GM12878 (cell line): ENCODE measurements around the gene RASSF8. TPM values are rescaled to one million over a fixed set of nuclear protein-coding genes. Genes with fewer than 3 reads are reported as not detected.

ENCODE experiments used
- CHD4 ChIP-seq: fragments of 200-600 bp; sonication (generic); IDR thresholded peaks from 2 replicates; pipeline ENCODE4 v1.6.1; 2016; ENCODE audit warnings: mild to moderate bottlenecking
- FOS ChIP-seq: IDR thresholded peaks from 3 replicates; pipeline ENCODE4 v1.6.1; 2011; ENCODE audit warnings: borderline replicate concordance; ENCODE audit not compliant: insufficient read length; ENCODE audit errors: extremely low read depth
- PML ChIP-seq: IDR thresholded peaks from 2 replicates; pipeline ENCODE4 v1.6.1; 2012; ENCODE audit warnings: low read length, inconsistent platforms
- RAD51 ChIP-seq: fragments of 450-650 bp; IDR thresholded peaks from 2 replicates; pipeline ENCODE4 v1.6.1; 2016; ENCODE audit warnings: moderate library complexity, mild to moderate bottlenecking, inconsistent platforms
- RFX5 ChIP-seq: IDR thresholded peaks from 2 replicates; pipeline ENCODE4 v1.6.1; 2011; ENCODE audit warnings: low read depth, low read length, improper control_type of control experiment
- SIX5 ChIP-seq: IDR thresholded peaks from 2 replicates; pipeline ENCODE4 v1.6.1; 2011; ENCODE audit warnings: mild to moderate bottlenecking, low read depth, low read length, moderate library complexity; ENCODE audit not compliant: severe bottlenecking
- TCF12 ChIP-seq: IDR thresholded peaks from 2 replicates; pipeline ENCODE4 v1.6.1; 2011; ENCODE audit warnings: low read depth, mild to moderate bottlenecking, low read length
- YY1 ChIP-seq: IDR thresholded peaks from 2 replicates; pipeline ENCODE4 v1.6.1; 2011; ENCODE audit warnings: low read depth, mild to moderate bottlenecking, low read length
- polyA plus RNA-seq, 11 experiments: library from polyadenylated mRNA; depleted of rRNA in 4 of 11; unstranded in 6 of 11; stranded (reverse) in 5 of 11; fragments of >200 nt; fragmentation: Nextera tagmentation in 4 of 11; fragmentation: Illumina TruSeq in 1 of 11; extraction: Ambion mirVana in 4 of 11; extraction: Trizol in 1 of 11; gene quantifications; 1 replicate in 1 of 11; 2 replicates in 10 of 11; pipeline versions ENCODE4 v1.2.1 to v1.2.3, GENCODE V29; 2011 to 2016; ENCODE audit warnings: inconsistent platforms in 2 of 11, missing spikeins in 2 of 11, low read depth in 1 of 11
- total RNA-seq, 4 experiments: library from RNA; depleted of rRNA in 3 of 4; stranded (reverse); fragments of >200 nt in 3 of 4; fragmentation: Illumina TruSeq in 1 of 4; extraction: Trizol in 1 of 4; gene quantifications; 2 replicates each; pipeline versions ENCODE4 v1.2.1 to v1.2.3, GENCODE V29; 2013 to 2021
- TF ChIP-seq, protein P1 (sequence below), 3 experiments: IDR thresholded peaks in 2 of 3; conservative IDR thresholded peaks in 1 of 3; 2 replicates each; pipeline ENCODE4 v1.5.1; 2011; ENCODE audit warnings: low read depth in 3 of 3, low read length in 3 of 3, mild to moderate bottlenecking in 3 of 3, control low read depth in 2 of 3, moderate library complexity in 2 of 3, inconsistent platforms in 1 of 3, mixed read lengths in 1 of 3; ENCODE audit not compliant: control insufficient read depth in 2 of 3, insufficient read depth in 1 of 3; ENCODE audit errors: extremely low read depth in 1 of 3

RASSF8 gene
- total and polyA plus RNA-seq, 10 of the 15 experiments (the other 5 are each of a cell fraction or from before 2014, with no cell fraction given), result 0.06 to 0.18 (median 0.08) TPM; not detected in 6

DNA sequence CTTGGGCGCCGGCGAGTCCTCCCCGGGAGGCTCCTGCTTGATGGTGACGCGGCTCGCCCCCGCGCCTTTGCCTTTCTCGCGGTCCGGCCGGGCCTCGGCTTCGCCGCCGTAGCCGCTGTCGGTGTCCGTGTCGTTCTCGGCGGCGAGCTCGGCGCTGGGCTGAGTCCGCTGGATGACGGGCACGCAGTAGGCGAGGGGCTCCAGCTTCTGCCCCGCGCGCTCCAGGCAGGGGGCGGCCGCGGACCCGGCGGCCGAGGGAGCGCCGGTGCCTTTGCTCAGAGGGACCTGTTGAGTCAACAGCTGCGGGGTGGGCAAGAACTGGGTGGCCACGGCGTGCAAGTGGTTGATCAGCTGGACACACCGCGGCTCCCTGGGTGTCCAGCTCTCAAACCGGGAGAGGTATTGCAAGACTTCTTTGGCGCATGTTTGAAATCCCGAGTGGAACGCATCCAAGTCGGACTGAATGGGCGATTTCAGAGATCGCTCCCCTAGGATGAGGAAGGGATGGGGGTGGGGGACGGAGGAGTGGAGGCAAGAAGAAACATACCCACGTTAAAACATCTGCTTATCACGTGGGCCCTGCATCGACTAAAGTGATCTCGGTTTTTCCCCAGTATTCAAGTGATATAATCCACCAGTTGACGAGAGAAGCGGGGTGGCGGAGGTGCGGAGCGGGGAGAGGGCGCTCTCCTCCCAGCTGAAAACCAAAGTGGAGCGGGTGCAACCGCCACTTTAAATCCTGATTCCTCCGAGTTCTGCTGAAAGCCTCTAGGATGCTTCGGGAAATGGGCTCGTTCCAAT is 164.4 kb downstream of the RASSF8 start (continued):
- TF ChIP-seq, protein P1, sequence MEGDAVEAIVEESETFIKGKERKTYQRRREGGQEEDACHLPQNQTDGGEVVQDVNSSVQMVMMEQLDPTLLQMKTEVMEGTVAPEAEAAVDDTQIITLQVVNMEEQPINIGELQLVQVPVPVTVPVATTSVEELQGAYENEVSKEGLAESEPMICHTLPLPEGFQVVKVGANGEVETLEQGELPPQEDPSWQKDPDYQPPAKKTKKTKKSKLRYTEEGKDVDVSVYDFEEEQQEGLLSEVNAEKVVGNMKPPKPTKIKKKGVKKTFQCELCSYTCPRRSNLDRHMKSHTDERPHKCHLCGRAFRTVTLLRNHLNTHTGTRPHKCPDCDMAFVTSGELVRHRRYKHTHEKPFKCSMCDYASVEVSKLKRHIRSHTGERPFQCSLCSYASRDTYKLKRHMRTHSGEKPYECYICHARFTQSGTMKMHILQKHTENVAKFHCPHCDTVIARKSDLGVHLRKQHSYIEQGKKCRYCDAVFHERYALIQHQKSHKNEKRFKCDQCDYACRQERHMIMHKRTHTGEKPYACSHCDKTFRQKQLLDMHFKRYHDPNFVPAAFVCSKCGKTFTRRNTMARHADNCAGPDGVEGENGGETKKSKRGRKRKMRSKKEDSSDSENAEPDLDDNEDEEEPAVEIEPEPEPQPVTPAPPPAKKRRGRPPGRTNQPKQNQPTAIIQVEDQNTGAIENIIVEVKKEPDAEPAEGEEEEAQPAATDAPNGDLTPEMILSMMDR (IDR thresholded peaks at IDR 0.05 in 2 of 3, conservative IDR thresholded peaks at IDR 0.05 in 1 of 3; ENCODE audit: control insufficient read depth in 2 of 3, extremely low read depth in 1 of 3, insufficient read depth in 1 of 3, low read depth in 3 of 3, low read length in 3 of 3), result peak; percentile 28 to 50 (median 35); a peak in 4 of 6 replicates
- TF ChIP-seq TCF12, result no peak
- TF ChIP-seq YY1, result no peak
- peak; percentile 67; the same call in 1 of the 2 replicates for TF ChIP-seq RAD51
- TF ChIP-seq PML, result no peak
- TF ChIP-seq FOS, result no peak
- TF ChIP-seq SIX5, result no peak
- TF ChIP-seq CHD4, result no peak
- no peak for TF ChIP-seq RFX5
